ENCODE measurements around the gene SEMA7A. TPM values are rescaled to one million over a fixed set of nuclear protein-coding genes. Genes with fewer than 3 reads are reported as not detected.

SEMA7A gene
- total RNA-seq, 2 donors from 2014 or later = 1.2 to 4.9 TPM

GRCh38 chr15:74399511-74400312 is 34.0 kb downstream of the SEMA7A start:
- TF ChIP-seq CTCF (IDR thresholded peaks at IDR 0.05) = no peak
- Histone ChIP-seq H3K4me1 (ENCODE audit: control insufficient read depth in 1 of 2, low read depth in 2 of 2) (peaks cover 0 to 2% of the 10 kb centered on the region in 2 donors), H3K27me3 (replicated peaks; ENCODE audit: insufficient read depth) (no peaks in the 10 kb centered on the region), H3K9me3 (no peaks in the 10 kb centered on the region), H3K4me3 (no peak overlapping the region), H3K27ac (no peak overlapping the region), H3K36me3 (no peaks in the 10 kb centered on the region)
- DNase-seq (ENCODE audit: low spot score) (no peak), ATAC-seq (ENCODE audit: insufficient number of reproducible peaks, low FRiP score, low read depth) (no peak)

- no peak overlapping the region for H3K4me3 ChIP-seq
- H3K36me3 ChIP-seq = no peaks in the 10 kb centered on the region
- DNase-seq (ENCODE audit: low spot score) (no peak), ATAC-seq (ENCODE audit: insufficient number of reproducible peaks, low FRiP score, low read depth) (no peak)
- peaks cover 0 to 2% of the 10 kb centered on the region in 2 donors for H3K4me1 ChIP-seq (ENCODE audit: control insufficient read depth in 1 of 2, low read depth in 2 of 2)
- H3K9me3 ChIP-seq = no peaks in the 10 kb centered on the region
- no peaks in the 10 kb centered on the region for H3K27me3 ChIP-seq (replicated peaks; ENCODE audit: insufficient read depth)
- H3K27ac ChIP-seq = no peak overlapping the region
- TF ChIP-seq CTCF (IDR thresholded peaks at IDR 0.05) = no peak
These were observed 34.7 kb downstream of the SEMA7A start for GRCh38 chr15:74399100-74399499.

- Histone ChIP-seq H3K36me3 (no peaks in the 10 kb centered on the region), H3K27me3 (replicated peaks; ENCODE audit: insufficient read depth) (no peaks in the 10 kb centered on the region), H3K27ac (no peak overlapping the region), H3K4me3 (no peak overlapping the region), H3K9me3 (no peaks in the 10 kb centered on the region), H3K4me1 (ENCODE audit: control insufficient read depth in 1 of 2, low read depth in 2 of 2) (peaks cover 0 to under 1% of the 10 kb centered on the region in 2 donors)
- no peak for DNase-seq (ENCODE audit: low spot score)
- no peak for ATAC-seq (ENCODE audit: insufficient number of reproducible peaks, low FRiP score, low read depth)
- no peak for TF ChIP-seq CTCF (IDR thresholded peaks at IDR 0.05)
These were observed 35.6 kb downstream of the SEMA7A start for GRCh38 chr15:74398183-74398582.

GRCh38 chr15:74397239-74398068 is 36.3 kb downstream of the SEMA7A start:
- H3K9me3 ChIP-seq = no peaks in the 10 kb centered on the region
- H3K27ac ChIP-seq = no peak overlapping the region
- ATAC-seq (ENCODE audit: insufficient number of reproducible peaks, low FRiP score, low read depth) (no peak), DNase-seq (ENCODE audit: low spot score) (no peak)
- no peaks in the 10 kb centered on the region for H3K4me1 ChIP-seq (ENCODE audit: control insufficient read depth in 1 of 2, low read depth in 2 of 2)
- H3K27me3 ChIP-seq (replicated peaks; ENCODE audit: insufficient read depth) = no peaks in the 10 kb centered on the region
- TF ChIP-seq CTCF (IDR thresholded peaks at IDR 0.05) = no peak
- no peak overlapping the region for H3K4me3 ChIP-seq
- H3K36me3 ChIP-seq = no peaks in the 10 kb centered on the region
